HG03558 (cell line): ENCODE data around the gene TNFRSF17.
"Not testable (repeated sequence)": the region's sequence is repeated elsewhere in the genome, so short reads cannot be mapped to it uniquely, and the experiment has no call there.

ENCODE experiments used
- ATAC-seq: cut with Tn5 transposase; IDR thresholded peaks from one replicate; pipeline ENCODE4 v1.9.1; 2021; ENCODE audit warnings: moderate number of reproducible peaks; ENCODE audit not compliant: unreplicated experiment; ENCODE audit errors: extremely low read depth

TNFRSF17 gene

DNA sequence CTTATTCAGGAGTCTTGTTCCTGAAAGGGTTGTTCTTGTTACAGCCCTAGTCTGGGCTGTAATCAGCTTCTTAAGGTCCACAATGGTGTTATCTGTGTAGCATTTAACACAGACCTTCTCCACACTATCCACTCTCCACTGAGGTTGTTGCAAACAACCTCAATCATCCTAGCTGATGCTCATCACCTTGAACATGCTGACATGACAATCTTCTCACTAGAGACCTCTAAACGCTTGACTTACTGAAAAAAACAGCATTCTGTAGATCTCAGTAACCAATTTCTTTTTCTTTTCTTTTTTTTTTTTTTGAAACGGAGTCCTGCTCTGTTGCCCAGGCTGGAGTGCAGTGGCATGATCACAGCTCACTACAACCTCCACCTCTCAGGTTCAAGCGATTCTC lies 3.6 kb downstream of the TNFRSF17 start:
- ATAC-seq, result no peak

DNA sequence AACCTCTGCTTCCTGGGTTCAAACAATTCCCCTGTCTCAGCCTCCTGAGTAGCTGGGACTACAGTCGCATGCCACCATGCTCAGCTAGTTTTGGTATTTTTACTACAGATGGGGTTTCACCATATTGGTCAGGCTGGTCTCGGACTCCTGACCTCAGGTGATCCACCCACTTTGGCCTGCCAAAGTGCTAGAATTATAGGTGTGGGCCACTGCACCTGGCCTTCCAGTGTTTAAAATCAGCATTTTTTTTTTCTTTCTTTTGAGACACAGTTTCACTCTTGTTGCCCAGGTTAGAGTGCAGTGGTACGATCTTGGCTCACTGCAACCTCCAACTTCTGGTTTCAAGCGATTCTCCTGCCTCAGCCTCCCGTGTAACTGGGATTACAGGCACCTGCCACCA lies 5.3 kb downstream of the TNFRSF17 start:
- not testable (repeated sequence) for ATAC-seq

DNA sequence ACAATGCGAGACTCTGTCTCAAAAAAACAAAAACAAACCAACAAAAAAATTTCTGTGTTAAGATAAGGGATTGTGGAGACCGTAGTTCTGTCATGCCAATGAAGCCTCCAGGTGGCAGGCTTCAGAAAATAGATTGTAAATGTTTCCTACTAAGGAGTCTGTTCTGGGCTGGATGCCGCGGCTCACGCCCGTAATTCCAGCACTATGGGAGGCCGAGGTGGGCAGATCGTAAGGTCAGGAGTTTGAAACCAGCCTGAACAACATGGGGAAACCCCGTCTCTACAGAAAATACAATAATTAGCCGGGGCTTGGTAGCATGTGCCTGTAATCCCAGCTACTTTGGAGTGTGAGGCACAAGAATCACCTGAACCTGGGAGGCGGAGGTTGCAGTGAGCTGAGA lies 7.1 kb downstream of the TNFRSF17 start:
- no peak for ATAC-seq

DNA sequence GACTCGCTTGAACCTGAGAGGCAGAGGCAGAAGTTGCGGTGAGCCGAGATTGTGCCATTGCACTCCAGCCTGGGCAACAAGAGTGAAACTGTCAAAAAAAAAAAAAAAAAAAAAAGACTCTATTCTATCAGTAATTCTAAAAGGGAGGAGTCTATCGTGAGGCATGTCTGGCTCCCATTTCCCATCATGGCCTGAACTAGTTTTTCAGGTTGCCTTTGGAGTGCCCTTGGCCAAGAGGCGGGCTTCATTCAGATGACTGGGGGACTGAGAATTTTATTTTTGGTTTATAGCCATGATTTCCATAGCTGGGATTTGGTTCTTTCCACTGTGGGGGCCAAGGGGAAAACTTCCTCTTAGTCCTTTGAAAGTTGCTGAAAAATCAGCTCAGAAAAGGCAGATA lies 8.1 kb downstream of the TNFRSF17 start:
- no peak for ATAC-seq

DNA sequence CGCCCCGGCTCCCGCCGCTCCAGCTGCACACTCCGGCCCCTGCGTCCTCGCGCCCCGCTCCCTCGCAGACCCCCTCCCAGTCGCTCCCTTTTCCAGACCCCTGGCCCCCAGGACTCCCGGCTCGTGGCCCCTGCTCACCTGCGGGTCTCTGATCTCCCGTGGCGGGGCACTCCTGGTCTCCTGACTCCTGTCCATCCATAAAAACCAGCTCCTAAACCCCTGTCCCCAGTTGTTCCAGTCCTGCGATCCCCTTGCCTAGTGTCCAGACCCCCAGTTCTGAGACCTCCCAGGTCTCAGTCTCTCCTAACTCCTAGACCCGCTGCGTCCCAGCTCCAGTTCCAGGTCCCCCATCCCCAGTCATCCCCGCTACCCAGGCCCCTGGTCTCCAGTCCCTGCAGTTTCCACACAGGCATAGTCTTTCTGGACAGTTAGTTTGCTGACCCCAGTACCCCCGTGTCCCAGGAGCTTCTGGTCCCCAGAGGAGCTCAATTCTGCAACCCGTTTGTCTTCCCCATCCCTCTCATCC lies 11.9 kb downstream of the TNFRSF17 start:
- ATAC-seq, result no peak

DNA sequence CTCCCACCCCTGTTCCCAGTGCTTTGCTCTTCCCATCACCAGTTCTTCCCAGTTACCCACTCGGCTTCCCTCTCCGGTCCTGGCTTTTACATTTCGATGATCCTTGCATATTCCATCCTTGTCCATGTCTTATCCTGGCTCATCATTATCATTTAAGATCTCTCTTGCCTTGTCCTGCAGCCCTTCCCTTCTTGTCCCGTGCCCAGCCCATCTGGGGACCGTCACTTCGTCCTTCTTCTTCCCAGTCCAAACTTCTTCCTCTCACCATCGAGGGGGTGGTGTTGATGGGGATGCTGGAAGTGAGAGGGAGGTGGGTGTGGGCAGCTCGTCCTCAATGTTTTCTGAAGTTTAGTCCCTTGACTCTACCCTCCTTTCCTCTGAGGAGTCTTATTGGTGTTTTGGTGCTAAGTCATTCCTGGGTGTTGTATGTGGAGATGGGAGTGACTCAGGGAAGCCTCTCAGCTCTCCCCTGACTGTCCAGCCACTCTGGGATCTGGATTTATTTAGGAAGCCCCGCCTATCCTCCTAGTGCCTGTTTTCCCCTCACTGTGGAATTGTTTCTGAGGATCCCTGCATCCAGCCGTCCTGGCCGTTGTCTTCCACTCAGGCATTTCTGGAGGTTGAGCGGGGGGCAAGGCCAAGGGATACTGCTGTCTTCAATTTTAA lies 12.5 kb downstream of the TNFRSF17 start:
- ATAC-seq, result no peak

DNA sequence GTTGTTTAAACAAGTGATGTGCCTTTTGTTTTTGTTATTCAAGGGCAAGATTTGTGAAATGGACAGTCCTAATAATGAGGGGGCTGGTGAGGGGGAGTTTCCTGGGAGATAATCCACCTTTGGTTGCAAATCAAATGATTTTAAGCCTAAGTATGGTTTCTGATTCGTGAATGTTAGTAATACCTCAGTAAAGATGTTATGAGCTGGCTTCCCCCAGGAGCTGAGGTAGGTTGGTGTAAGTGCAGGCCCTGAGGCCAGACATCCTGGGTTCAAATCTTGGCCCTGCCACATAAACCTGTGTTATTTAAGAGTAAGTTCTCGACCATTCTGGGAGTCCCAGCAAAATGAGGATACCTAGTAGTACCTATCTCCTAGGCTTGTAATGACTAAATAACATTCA lies 13.1 kb downstream of the TNFRSF17 start:
- no peak for ATAC-seq

DNA sequence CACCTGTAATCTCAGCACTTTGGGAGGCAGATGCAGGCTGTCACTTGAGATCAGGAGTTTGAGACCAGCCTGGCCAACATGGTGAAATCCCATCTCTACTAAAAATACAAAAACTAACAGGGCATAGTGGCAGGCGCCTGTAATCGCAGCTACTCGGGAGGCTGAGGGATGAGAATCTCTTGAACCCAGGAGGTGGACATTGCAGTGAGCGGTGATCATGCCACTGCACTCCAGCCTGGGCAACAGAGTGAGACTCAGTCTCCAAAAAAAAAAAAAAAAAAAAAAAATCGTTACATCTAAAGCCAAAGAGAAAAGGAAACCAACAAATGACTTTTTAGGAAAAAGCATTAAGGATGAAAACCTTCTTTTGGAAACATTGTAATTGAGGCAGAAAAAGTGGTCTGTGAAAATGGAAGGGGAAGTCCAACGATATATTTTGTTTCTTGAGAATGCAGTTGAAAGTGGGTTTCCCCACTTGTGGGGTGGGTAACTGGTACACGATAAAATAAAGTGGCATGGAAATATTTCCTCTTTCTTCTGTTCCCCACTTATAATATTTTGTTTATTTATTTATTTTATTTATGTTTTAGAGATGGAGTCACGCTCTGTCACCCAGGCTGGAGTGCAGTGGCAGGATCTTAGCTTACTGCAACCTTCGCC lies 14.1 kb downstream of the TNFRSF17 start:
- no peak for ATAC-seq

DNA sequence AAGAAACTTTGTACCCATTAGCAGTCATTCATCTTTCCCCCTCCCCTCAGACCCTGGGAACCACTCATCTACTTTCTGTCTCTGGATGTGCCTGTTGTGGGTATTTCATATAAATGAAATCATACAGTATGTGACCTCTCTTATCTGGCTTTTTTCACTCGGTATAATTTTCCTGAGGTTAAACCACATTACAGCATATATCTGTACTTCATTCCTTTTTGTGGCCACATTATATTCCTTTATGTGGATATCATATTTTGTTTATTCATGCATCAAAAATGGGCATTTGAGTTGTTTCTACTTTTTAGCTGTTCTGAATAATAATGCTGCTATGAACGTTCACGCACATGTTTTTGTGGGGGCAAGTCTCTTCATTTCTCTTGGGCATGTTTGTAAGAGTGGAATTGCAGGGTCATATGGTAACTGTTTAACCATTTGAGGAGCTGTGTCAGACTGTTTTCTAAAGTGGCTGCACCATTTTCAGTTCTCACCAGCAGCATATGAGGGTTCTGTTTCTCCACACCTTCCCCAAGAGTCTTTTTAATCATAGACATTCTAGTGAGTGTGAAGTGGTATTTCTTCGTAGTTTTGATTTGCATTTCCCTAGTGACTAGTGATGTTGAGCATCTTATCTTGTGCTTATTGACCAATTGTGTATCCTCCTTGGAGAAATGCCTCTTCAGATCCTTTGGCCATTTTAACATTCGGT lies 15.3 kb downstream of the TNFRSF17 start:
- no peak for ATAC-seq

DNA sequence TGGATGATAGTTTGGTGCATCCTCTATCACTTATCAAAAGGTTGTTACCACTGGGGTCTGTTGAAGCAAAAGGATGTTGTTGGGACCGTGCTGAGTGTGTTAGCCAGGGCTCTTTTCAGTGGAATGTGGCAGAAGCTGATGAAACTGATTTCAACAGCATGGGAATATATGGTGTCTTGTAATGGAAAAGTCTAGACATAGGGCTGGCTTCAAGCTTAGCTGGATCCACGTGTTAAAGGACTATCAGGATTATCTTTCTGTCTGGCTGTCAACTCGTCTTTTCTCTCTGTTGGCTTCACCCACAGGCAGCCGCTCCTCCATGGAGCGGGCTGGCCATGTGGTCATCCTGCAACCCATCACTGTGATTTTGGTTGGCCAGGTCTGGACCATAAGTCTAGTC lies 20.2 kb downstream of the TNFRSF17 start:
- no peak for ATAC-seq

DNA sequence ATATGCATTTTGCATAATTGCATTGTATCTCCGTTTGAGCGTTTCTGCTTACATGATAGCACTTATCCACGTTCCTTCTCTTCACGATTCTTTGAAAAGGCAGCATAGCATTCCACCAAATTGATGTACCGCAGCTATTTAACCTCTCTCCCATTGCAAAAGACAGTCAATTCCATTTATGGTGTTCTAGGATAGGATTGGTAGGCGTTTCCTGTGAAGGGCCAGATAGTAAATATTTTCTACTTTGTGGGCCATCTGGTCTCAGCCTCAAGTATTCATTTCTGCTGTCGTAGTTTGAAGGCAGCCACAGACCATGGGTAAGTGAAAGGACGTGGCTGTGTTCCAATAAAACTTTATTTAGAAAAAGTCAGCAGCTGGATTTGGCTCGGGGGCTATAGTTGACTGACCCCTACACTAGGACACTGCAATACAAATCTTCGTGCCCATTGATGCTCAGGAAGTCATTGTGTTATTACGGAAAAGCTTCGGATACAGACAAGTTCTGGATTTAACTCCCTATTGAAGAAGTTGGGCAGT lies 21.6 kb downstream of the TNFRSF17 start:
- no peak for ATAC-seq

DNA sequence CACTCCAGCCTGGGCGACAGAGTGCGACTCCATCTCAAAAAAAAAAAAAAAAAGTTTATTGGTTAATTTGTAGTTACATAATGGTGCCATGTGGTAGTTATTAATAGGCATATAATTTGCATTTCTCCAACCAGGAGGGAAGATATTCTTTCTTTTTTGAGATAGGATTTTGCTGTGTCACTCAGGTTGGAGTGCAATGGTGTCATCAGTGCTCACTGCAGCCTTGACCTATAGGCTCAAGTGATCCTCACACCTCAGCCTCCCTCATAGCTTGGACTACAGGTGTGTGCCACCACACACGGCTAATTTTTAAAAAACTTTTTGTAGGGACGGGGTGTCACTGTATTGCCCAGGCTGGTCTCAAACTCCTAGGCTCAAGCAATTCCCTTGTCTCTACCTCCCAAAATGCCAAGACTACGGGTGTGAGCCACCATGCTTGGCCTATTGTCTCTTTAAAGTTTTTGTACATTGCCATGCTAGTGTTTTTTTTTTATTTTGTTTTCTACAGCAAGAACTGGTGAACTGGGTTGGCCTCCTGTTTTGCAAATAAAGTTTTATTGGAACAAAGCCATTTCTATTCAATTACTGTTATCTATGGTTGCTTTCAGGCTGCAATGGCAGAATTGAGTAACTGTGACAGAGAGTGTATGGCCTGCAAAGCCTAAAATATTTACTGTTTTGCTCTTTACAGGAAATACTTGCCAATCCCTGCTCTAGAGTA lies 23.4 kb downstream of the TNFRSF17 start:
- ATAC-seq, result no peak

DNA sequence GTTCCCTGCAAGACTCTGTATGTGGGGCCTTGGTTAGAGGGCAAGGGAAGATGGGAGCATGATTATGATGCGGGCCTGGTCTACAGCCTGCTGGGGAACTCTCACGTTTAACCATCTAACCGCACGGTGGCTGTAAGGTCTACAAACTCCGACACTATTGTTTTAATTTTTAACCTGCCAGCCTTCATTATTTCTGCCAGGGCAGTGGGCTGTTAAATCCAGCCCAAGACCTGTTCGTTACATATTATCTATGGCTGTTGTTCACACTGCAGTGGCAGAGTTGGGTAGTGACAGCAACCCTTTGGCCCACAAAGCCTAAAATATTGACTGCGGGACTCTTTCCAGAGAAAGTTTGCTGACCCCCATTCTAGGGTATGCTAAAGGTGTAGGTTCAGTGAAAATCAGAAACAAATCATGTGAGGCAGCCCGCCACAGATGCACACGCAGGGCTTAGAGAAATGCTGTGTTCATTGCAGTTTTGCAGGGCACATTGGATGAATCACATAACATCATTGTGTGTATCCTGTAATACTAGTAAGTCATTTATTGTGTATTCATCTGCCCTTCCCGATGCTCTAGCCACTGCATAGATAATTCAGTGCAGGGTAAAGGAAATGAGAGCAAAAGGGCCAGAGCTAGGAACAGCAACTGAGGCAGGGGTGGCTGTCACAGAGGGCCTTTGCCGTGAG lies 25.8 kb downstream of the TNFRSF17 start:
- no peak for ATAC-seq

DNA sequence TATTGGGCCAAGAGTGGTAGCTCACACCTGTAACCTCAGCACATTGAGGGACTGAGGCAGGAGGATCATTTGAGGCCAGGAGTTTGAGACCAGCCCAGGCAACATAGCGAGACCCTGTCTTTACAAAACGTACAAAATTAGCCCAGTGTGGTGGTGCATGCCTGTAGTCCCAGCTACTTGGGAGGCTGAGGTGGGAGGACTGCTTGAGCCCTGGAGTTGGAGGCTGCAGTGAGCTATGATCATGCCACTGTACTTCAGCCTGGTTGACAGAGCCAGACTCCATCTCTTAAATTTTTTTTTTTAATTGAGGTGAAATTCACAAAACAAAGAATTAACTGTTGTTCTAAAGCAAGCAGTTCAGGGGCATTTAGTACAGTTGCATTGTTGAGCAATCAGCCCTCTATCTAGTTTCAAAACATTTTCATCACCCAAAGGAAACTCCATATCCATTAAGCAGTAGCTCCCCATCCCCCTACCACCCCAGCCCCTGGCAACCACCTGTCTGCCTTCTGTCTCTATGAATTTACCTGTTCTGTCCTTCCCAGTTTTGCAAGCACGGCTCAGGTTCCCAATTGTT lies 27.1 kb downstream of the TNFRSF17 start:
- ATAC-seq, result no peak

DNA sequence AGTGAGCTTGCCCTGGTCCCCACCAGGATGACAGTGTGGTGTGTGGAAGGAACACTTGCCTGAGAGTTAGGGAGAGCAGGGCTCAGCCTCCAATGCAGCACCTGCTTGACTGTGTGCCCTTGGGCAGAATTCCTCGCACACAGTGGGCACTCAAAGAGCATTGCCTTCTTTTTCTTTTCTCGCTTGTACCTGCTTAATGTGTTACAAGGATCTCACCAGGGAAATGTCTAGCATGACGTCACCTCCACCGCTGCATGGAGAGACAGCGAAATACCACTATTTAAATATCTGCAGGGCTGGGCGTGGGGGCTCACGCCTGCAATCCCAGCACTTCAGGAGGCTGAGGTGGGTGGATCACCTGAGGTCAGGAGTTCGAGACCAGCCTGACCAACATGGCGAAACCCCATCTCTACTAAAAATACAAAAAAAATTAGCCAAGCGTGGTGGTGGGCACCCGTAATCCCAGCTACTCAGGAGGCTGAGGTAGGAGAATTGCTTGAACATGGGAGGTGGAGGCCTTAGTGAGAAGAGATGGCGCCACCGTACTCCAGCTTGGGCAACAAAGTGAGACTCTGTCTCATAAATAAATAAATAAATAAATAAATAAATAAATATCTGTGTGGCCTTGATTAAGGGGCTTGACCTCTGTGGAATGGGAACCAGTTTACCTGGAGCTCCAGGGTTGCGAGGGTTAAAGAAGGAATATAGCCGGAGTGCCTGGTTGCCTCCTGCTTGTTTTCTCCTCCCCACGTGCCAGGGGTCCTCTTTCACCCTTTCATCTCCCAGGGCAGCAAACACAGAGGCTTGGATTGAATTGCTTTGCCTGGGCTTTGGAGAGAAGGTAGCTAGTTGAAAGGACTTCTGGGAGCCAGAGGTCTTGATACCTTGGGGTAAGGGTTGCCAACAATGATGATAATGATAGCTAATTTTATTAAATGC lies 27.8 kb downstream of the TNFRSF17 start:
- ATAC-seq, result no peak

DNA sequence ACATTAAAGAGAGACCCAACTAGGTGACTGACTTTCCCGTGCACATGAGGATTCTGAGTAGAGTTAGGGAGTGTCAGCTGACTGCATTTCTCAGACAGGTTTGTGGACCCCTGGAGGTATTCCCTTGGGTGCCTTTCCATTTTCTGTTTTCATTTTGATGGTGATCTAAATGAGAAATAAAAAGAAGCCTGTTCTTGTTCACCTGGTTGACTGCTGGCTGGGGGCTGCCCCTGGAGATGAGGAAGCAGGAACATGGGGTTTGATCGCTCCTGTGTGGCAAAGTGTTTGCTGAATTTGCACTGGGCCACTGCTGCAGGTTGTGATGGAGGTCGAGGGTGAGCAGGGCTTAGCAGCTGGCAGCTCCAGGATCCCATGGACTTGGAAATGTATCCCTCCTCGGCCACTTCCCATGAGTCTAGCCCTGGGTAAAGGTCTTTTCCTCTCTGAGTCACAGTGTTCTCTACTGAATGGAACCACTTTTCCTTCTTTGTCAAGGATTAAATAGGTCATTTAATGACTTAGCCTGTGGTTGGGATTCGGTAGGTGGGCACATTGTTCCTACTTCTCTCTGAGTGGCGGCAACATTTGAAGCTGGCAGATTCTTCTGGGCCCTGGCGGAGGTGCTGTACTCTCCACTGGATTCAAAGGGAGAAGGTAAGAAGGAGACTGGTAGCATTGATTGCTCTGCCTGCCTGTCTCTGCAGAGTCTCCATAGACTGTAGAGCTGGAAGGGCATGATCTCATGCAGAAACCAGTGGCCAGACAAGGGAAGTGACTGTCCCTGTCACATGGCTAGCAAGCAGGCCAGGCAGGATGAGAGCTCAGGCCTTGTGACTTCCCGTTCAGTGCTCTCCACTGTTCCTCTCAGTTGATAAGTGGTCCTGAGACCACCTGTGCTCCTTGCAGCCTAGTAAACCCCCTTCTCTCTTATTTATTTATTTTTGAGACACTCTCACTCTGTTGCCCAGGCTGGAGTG lies 29.4 kb downstream of the TNFRSF17 start:
- no peak for ATAC-seq
